Mucosa of descending colon (tissue), 3 donors: ENCODE data around the gene STAT6. TPM values are rescaled to one million over a fixed set of nuclear protein-coding genes. Genes with fewer than 3 reads are reported as not detected.

ENCODE experiments used
- ATAC-seq: fragments of 200-7000 bp; cut with Tn5 transposase; one replicate; pipeline ENCODE4 v1.9.1; 2020; ENCODE audit warnings: mild to moderate bottlenecking, moderate library complexity
- DNase-seq, 3 donors: peaks; one replicate each; pipeline ENCODE4 v3.0.0-alpha.2; 2020
- H3K36me3 ChIP-seq: fragments of 200-600 bp; one replicate; pipeline ENCODE4 v1.8.0; 2021; ENCODE audit warnings: low read depth, mild to moderate bottlenecking
- H3K4me1 ChIP-seq: fragments of 200-600 bp; one replicate; pipeline ENCODE4 v1.8.0; 2021; ENCODE audit warnings: low read depth, mild to moderate bottlenecking
- H3K4me3 ChIP-seq: fragments of 200-600 bp; one replicate; pipeline ENCODE4 v1.8.0; 2021; ENCODE audit warnings: mild to moderate bottlenecking
- H3K9me3 ChIP-seq: fragments of 200-600 bp; one replicate; pipeline ENCODE4 v1.8.0; 2021; ENCODE audit warnings: mild to moderate bottlenecking
- CTCF ChIP-seq: fragments of 200-600 bp; IDR thresholded peaks from one replicate; pipeline ENCODE4 v1.8.0; 2022; ENCODE audit warnings: antibody characterized with exemption, mild to moderate bottlenecking
- intact Hi-C, 2 donors: fragments of 100-400 bp; cut with DNase I in 1 of 2; cut with micrococcal nuclease in 1 of 2; formaldehyde crosslinking; loops; one replicate each; pipeline versions ENCODE4 v1.11.0 to v1.11.1; 2022; cut with DNase I, micrococcal nuclease
- total RNA-seq, 3 donors: library from RNA; stranded (reverse); fragmentation: NEBNext Ultra II Directional in 2 of 3; extraction: Animal tissue kit (Norgen Biotek cat#: 25700) in 2 of 3; gene quantifications; one replicate each; pipeline versions ENCODE4 v1.2.1 to v1.2.4, GENCODE V29; 2021 to 2023
- donor health status: DM: no; HTN: no; CAD: no; lungs with moderate emphysema.
- donor health status: DM: no; HTN: no; CAD: no.
- donor health status: DM: no; HTN: yes; CAD: no.

Gene STAT6
- total RNA-seq, 3 donors from 2014 or later, result 219 to 286 (median 281) TPM

- Histone ChIP-seq H3K4me3 (no peak overlapping the region), H3K9me3 (no peaks in the 10 kb centered on the region), H3K4me1 (peaks cover 17% of the 10 kb centered on the region), H3K36me3 (peaks cover 7% of the 10 kb centered on the region)
- intact Hi-C loops, result no loop called here
- DNase-seq, result no peak
- TF ChIP-seq CTCF, result no peak
- ATAC-seq, result no peak
Observed at GRCh38 chr12:57154076-57154475, 42.9 kb upstream of the STAT6 start.

GRCh38 chr12:57153415-57153997 lies 42.3 kb upstream of the STAT6 start:
- Histone ChIP-seq H3K4me3 (no peak overlapping the region), H3K36me3 (peaks cover 7% of the 10 kb centered on the region), H3K4me1 (peaks cover 23% of the 10 kb centered on the region), H3K9me3 (no peaks in the 10 kb centered on the region)
- ATAC-seq (no peak), DNase-seq (no peak)
- intact Hi-C loops, result no loop called here
- no peak for TF ChIP-seq CTCF

GRCh38 chr12:57152639-57153038 lies 41.5 kb upstream of the STAT6 start:
- Histone ChIP-seq H3K4me3 (no peak overlapping the region), H3K9me3 (no peaks in the 10 kb centered on the region), H3K36me3 (peaks cover 7% of the 10 kb centered on the region), H3K4me1 (peaks cover 31% of the 10 kb centered on the region)
- no peak for DNase-seq
- intact Hi-C loops, result no loop called here
- no peak for ATAC-seq
- TF ChIP-seq CTCF, result no peak

- peaks cover 7% of the 10 kb centered on the region for H3K36me3 ChIP-seq
- no peak overlapping the region for H3K4me3 ChIP-seq
- DNase-seq (no peak), ATAC-seq (no peak)
- peaks cover 38% of the 10 kb centered on the region for H3K4me1 ChIP-seq
- TF ChIP-seq CTCF, result no peak
- no peaks in the 10 kb centered on the region for H3K9me3 ChIP-seq
- intact Hi-C loops, result no loop called here
Observed at GRCh38 chr12:57151741-57152630, 40.8 kb upstream of the STAT6 start.

- H3K4me1 ChIP-seq, result peaks cover 49% of the 10 kb centered on the region
Observed at GRCh38 chr12:57150400-57151000, 39.3 kb upstream of the STAT6 start.

More at GRCh38 chr12:57150400-57151000, 39.3 kb upstream of the STAT6 start:
- ATAC-seq (no peak), DNase-seq (no peak)
- no peak for TF ChIP-seq CTCF
- Histone ChIP-seq H3K9me3 (no peaks in the 10 kb centered on the region), H3K36me3 (no peaks in the 10 kb centered on the region), H3K4me3 (no peak overlapping the region)
- intact Hi-C loops, result no loop called here
